PC-9 (cell line): ENCODE data around the gene DUSP11.

Experiments
- EZH2 ChIP-seq: fragments of 200-600 bp; sonication (generic); IDR thresholded peaks from 2 replicates; pipeline ENCODE4 v1.8.0; 2017; ENCODE audit warnings: antibody characterized with exemption, low read depth
- TF ChIP-seq, protein P1 (sequence below): fragments of 200-600 bp; sonication (generic); conservative IDR thresholded peaks from 2 replicates; pipeline ENCODE4 v1.6.1; 2017; ENCODE audit warnings: mixed run types, antibody characterized with exemption, mild to moderate bottlenecking, moderate library complexity

- TF ChIP-seq, protein P1, sequence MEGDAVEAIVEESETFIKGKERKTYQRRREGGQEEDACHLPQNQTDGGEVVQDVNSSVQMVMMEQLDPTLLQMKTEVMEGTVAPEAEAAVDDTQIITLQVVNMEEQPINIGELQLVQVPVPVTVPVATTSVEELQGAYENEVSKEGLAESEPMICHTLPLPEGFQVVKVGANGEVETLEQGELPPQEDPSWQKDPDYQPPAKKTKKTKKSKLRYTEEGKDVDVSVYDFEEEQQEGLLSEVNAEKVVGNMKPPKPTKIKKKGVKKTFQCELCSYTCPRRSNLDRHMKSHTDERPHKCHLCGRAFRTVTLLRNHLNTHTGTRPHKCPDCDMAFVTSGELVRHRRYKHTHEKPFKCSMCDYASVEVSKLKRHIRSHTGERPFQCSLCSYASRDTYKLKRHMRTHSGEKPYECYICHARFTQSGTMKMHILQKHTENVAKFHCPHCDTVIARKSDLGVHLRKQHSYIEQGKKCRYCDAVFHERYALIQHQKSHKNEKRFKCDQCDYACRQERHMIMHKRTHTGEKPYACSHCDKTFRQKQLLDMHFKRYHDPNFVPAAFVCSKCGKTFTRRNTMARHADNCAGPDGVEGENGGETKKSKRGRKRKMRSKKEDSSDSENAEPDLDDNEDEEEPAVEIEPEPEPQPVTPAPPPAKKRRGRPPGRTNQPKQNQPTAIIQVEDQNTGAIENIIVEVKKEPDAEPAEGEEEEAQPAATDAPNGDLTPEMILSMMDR = no peak
- no peak for TF ChIP-seq EZH2
These were observed 13.6 kb downstream of the DUSP11 start for GRCh38 chr2:73766349-73766748.
